T-cell (primary cell): ENCODE results near the gene NKRF. TPM values are rescaled to one million over a fixed set of nuclear protein-coding genes. Genes with fewer than 3 reads are reported as not detected.

ENCODE experiments used
- total RNA-seq, 35 experiments: library from RNA in 6 of 35; stranded (reverse) in 6 of 35; fragments of 120-200 nt in 1 of 35; gene quantifications; one replicate each; pipeline versions ENCODE4 v1.2.1 to v1.2.4 and lab custom pipeline; 2013 to 2026

NKRF gene
- total RNA-seq, 5 donors from 2014 or later (not counting 1 experiment from before 2014, with no cell fraction given) = 13.0 to 14.2 (median 13.7) TPM

Other genes starting within 250 kb of the NKRF start
- gene SLC25A43, start 207.1 kb downstream of the NKRF start, total RNA-seq = 1 to 10 TPM; 1.7 to 6.4 (median 5.3) TPM
- gene SLC25A5, start 138.0 kb downstream of the NKRF start, total RNA-seq = 100 to 1,000 TPM; 102 to 171 (median 116) TPM
- 10 to 100 TPM; 19.3 to 25.0 (median 21.4) TPM for gene STEEP1, start 41.0 kb downstream of the NKRF start, total RNA-seq
- 10 to 100 TPM; 40.2 to 75.3 (median 44.8) TPM for gene UBE2A, start 31.9 kb downstream of the NKRF start, total RNA-seq
- gene SEPTIN6, start 86.7 kb upstream of the NKRF start, total RNA-seq = 100 to 1,000 TPM; 171 to 269 (median 206) TPM
- 1 to 10 TPM in 3 of 5 donors, under 1 TPM in 1, not detected in 1; 0.48 to 2.2 (median 1.6) TPM for gene SOWAHD, start 152.2 kb upstream of the NKRF start, total RNA-seq
- 1,000 to 10,000 TPM; 2,957 to 4,080 (median 3,439) TPM for gene RPL39, start 185.2 kb upstream of the NKRF start, total RNA-seq
- gene UPF3B, start 246.5 kb upstream of the NKRF start, total RNA-seq = 10 to 100 TPM in 2 of 5 donors, 1 to 10 TPM in 3; 7.2 to 11.8 (median 9.6) TPM